ENCODE results near the gene PRKCH.

DNA sequence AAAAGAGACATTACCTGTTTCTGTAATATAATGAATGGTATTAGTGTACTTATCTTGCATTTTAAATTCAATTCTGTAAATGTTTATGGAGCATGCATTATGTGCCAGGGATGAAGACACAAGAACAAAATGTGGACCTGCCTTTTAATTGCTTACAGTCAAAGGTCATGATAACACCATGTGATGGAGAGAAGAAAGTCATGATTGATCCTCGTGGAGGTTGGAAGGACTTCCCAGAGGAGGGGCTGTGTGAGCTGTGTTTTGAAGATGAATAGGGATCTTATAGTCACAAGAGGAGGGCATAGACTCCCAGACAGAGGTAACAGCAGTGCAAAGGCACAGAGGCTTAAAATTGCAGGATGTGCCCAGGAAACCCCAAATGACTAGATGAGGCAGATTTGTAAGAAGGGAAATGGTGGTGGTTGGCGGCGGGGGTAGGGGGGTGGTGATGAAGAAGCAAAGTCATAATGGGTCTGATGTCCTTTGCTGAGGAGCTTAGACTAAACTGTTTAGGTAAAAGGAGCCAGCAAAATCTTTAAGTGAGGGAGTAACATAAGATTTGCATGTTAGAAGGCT, 151.5 kb downstream of the PRKCH start:
- TF ChIP-seq, protein P1, sequence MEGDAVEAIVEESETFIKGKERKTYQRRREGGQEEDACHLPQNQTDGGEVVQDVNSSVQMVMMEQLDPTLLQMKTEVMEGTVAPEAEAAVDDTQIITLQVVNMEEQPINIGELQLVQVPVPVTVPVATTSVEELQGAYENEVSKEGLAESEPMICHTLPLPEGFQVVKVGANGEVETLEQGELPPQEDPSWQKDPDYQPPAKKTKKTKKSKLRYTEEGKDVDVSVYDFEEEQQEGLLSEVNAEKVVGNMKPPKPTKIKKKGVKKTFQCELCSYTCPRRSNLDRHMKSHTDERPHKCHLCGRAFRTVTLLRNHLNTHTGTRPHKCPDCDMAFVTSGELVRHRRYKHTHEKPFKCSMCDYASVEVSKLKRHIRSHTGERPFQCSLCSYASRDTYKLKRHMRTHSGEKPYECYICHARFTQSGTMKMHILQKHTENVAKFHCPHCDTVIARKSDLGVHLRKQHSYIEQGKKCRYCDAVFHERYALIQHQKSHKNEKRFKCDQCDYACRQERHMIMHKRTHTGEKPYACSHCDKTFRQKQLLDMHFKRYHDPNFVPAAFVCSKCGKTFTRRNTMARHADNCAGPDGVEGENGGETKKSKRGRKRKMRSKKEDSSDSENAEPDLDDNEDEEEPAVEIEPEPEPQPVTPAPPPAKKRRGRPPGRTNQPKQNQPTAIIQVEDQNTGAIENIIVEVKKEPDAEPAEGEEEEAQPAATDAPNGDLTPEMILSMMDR (conservative IDR thresholded peaks at IDR 0.05; ENCODE audit: low read length): no peak
- no peak for TF ChIP-seq EZH2phosphoT487 (IDR thresholded peaks at IDR 0.05; ENCODE audit: borderline replicate concordance)

All from Loucy (cell line).